K562 (cell line): ENCODE data around the gene CRK. TPM values are rescaled to one million over a fixed set of nuclear protein-coding genes. Genes with fewer than 3 reads are reported as not detected.
A peak's percentile ranks its signal among the peaks of the same experiment; 100 is the strongest.

Source experiments
- GABPA ChIP-seq: fragments of 200-800 bp; sonication (Bioruptor generic); conservative IDR thresholded peaks from 2 replicates; pipeline ENCODE4 v1.6.1; 2016; ENCODE audit warnings: low read depth, missing genetic modification characterization, missing compliant biosample characterization
- GATAD2B ChIP-seq: fragments of 450-650 bp; IDR thresholded peaks from 2 replicates; pipeline ENCODE4 v1.6.1; 2017; ENCODE audit warnings: mild to moderate bottlenecking, borderline replicate concordance
- L3MBTL2 ChIP-seq: fragments of 450-650 bp; IDR thresholded peaks from 2 replicates; pipeline ENCODE4 v1.6.1; 2016; ENCODE audit warnings: mild to moderate bottlenecking, moderate library complexity
- MXD1 ChIP-seq: fragments of 250-450 bp; sonication (Bioruptor Pico); IDR thresholded peaks from 2 replicates; pipeline ENCODE4 v1.8.0; 2021; ENCODE audit warnings: borderline replicate concordance, mild to moderate bottlenecking, moderate library complexity; ENCODE audit not compliant: poor library complexity, severe bottlenecking
- PHF8 ChIP-seq: fragments of 200-600 bp; sonication (generic); IDR thresholded peaks from 2 replicates; pipeline ENCODE4 v1.6.1; 2012; ENCODE audit warnings: mixed run types, mild to moderate bottlenecking, inconsistent platforms, low read length, moderate library complexity, borderline replicate concordance
- RBFOX2 ChIP-seq: fragments of 200-400 bp; formaldehyde crosslinking; IDR thresholded peaks from 2 replicates; pipeline ENCODE4 v1.6.1; 2017; ENCODE audit warnings: low read depth, mild to moderate bottlenecking, low read length, moderate library complexity
- SLC30A9 ChIP-seq: fragments of 250-450 bp; sonication (Bioruptor Pico); IDR thresholded peaks from 2 replicates; pipeline ENCODE4 v1.8.0; 2022; ENCODE audit warnings: mild to moderate bottlenecking, moderate library complexity
- TRIM28 ChIP-seq: fragments of 450-650 bp; IDR thresholded peaks from 2 replicates; pipeline ENCODE4 v1.6.1; 2017
- ZBTB7A ChIP-seq: IDR thresholded peaks from 2 replicates; pipeline ENCODE4 v1.6.1; 2011; ENCODE audit warnings: low read depth, mild to moderate bottlenecking, low read length, moderate library complexity, borderline replicate concordance; ENCODE audit not compliant: control insufficient read depth
- ZNF639 ChIP-seq, 2 experiments: fragments of 200-800 bp in 1 of 2; sonication (Bioruptor generic) in 1 of 2; sonication (generic) in 1 of 2; formaldehyde crosslinking in 1 of 2; IDR thresholded peaks in 1 of 2; conservative IDR thresholded peaks in 1 of 2; 2 replicates each; pipeline versions ENCODE4 v1.5.0 to v1.6.1; 2016 to 2020; ENCODE audit warnings: missing compliant biosample characterization in 1 of 2, missing genetic modification characterization in 1 of 2, missing genetic modification reagents in 1 of 2
- polyA plus RNA-seq, 8 experiments: library from polyadenylated mRNA; depleted of rRNA in 4 of 8; stranded (reverse) in 5 of 8; unstranded in 3 of 8; fragments of >200 nt; fragmentation: Nextera tagmentation in 2 of 8; fragmentation: Illumina TruSeq in 1 of 8; extraction: Ambion mirVana in 2 of 8; extraction: Trizol in 1 of 8; gene quantifications; 2 replicates each; pipeline versions ENCODE4 v1.2.1 to v1.2.3, GENCODE V29; 2011 to 2014; ENCODE audit warnings: inconsistent platforms in 1 of 8, missing spikeins in 1 of 8
- total RNA-seq, 7 experiments: library from RNA; depleted of rRNA in 6 of 7; stranded (reverse); fragments of >200 nt in 6 of 7; fragmentation: Illumina TruSeq in 2 of 7; extraction: Trizol in 2 of 7; gene quantifications; 2 replicates each; pipeline versions ENCODE4 v1.2.1 to v1.2.3, GENCODE V29; 2011 to 2021; ENCODE audit warnings: low replicate concordance in 1 of 7

CRK gene
- total and polyA plus RNA-seq, 9 of the 15 experiments (the other 6 are each of a cell fraction or from before 2014, with no cell fraction given) = 13.1 to 40.2 (median 26.1) TPM

- TF ChIP-seq ZNF639 (CRISPR knock-in tag; conservative IDR thresholded peaks at IDR 0.05 in 1 of 2, IDR thresholded peaks at IDR 0.05 in 1 of 2) (0 out of 4 replicates have a peak, but pooled peaks of 1 of the 2 experiments have one; percentile 10), SLC30A9 (CRISPR knock-in tag) (no peak), L3MBTL2 (peak; percentile 66), GATAD2B (peak; percentile 26; the same call in 1 of the 2 replicates), TRIM28 (no peak), RBFOX2 (no peak), PHF8 (peak; percentile 25; the same call in 1 of the 2 replicates), GABPA (peak; percentile 62), ZBTB7A (peak; percentile 42; the same call in 1 of the 2 replicates), MXD1 (CRISPR knock-in tag) (no peak)
Measured at GRCh38 chr17:1491443-1492248, 35.6 kb upstream of the CRK start (continued).
